Type B pancreatic cell (in vitro differentiated cells): ENCODE data around the gene CHRM2. TPM values are rescaled to one million over a fixed set of nuclear protein-coding genes. Genes with fewer than 3 reads are reported as not detected.

Source experiments
- DNase-seq: peaks from one replicate; pipeline ENCODE4 v3.0.0; 2021; ENCODE audit warnings: mixed read lengths; ENCODE audit not compliant: unreplicated experiment; ENCODE audit errors: extremely low spot score
- H3K27ac Mint-ChIP-seq: 2 replicates; pipeline ENCODE4 v1.8.0; 2021; ENCODE audit warnings: mild to moderate bottlenecking, mixed read lengths
- H3K27me3 Mint-ChIP-seq: 2 replicates; pipeline ENCODE4 v1.8.0; 2021; ENCODE audit warnings: mixed read lengths
- H3K36me3 Mint-ChIP-seq: 2 replicates; pipeline ENCODE4 v1.8.0; 2021; ENCODE audit warnings: mixed read lengths
- H3K4me1 Mint-ChIP-seq: one replicate; pipeline ENCODE4 v1.8.0; 2021; ENCODE audit warnings: mixed read lengths; ENCODE audit not compliant: unreplicated experiment
- H3K4me3 Mint-ChIP-seq: 2 replicates; pipeline ENCODE4 v1.8.0; 2021; ENCODE audit warnings: mild to moderate bottlenecking, mixed read lengths
- H3K9me3 Mint-ChIP-seq: 2 replicates; pipeline ENCODE4 v1.8.0; 2021; ENCODE audit warnings: mixed read lengths
- total RNA-seq: library from RNA; stranded (reverse); gene quantifications from 2 replicates; pipeline ENCODE4 v1.2.1, GENCODE V29; 2021; ENCODE audit warnings: low replicate concordance
- TF ChIP-seq, protein P1 (sequence below): fragments of 200-600 bp; sonication (generic); conservative IDR thresholded peaks from 2 replicates; pipeline ENCODE4 v1.5.0; 2021; ENCODE audit warnings: antibody characterized with exemption, mild to moderate bottlenecking

CHRM2 gene
- total RNA-seq, 1 donor from 2014 or later = 12.2 TPM

- H3K4me3 Mint-ChIP-seq = no peak overlapping the region
- DNase-seq = no peak
- no peaks in the 10 kb centered on the region for H3K9me3 Mint-ChIP-seq
- H3K27me3 Mint-ChIP-seq = peaks cover 30% of the 10 kb centered on the region
- H3K27ac Mint-ChIP-seq = no peak overlapping the region
- TF ChIP-seq, protein P1, sequence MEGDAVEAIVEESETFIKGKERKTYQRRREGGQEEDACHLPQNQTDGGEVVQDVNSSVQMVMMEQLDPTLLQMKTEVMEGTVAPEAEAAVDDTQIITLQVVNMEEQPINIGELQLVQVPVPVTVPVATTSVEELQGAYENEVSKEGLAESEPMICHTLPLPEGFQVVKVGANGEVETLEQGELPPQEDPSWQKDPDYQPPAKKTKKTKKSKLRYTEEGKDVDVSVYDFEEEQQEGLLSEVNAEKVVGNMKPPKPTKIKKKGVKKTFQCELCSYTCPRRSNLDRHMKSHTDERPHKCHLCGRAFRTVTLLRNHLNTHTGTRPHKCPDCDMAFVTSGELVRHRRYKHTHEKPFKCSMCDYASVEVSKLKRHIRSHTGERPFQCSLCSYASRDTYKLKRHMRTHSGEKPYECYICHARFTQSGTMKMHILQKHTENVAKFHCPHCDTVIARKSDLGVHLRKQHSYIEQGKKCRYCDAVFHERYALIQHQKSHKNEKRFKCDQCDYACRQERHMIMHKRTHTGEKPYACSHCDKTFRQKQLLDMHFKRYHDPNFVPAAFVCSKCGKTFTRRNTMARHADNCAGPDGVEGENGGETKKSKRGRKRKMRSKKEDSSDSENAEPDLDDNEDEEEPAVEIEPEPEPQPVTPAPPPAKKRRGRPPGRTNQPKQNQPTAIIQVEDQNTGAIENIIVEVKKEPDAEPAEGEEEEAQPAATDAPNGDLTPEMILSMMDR = no peak
- no peaks in the 10 kb centered on the region for H3K4me1 Mint-ChIP-seq
- H3K36me3 Mint-ChIP-seq = no peaks in the 10 kb centered on the region
Measured at GRCh38 chr7:136859803-136860202, 8.6 kb upstream of the CHRM2 start.

- TF ChIP-seq, protein P1 = no peak
- Mint-ChIP-seq H3K27me3 (peaks cover 70% of the 10 kb centered on the region), H3K4me3 (no peak overlapping the region), H3K27ac (no peak overlapping the region), H3K4me1 (peaks cover 10% of the 10 kb centered on the region), H3K9me3 (no peaks in the 10 kb centered on the region), H3K36me3 (no peaks in the 10 kb centered on the region)
- no peak for DNase-seq
Measured at GRCh38 chr7:136865236-136865635, 3.2 kb upstream of the CHRM2 start.

DNA sequence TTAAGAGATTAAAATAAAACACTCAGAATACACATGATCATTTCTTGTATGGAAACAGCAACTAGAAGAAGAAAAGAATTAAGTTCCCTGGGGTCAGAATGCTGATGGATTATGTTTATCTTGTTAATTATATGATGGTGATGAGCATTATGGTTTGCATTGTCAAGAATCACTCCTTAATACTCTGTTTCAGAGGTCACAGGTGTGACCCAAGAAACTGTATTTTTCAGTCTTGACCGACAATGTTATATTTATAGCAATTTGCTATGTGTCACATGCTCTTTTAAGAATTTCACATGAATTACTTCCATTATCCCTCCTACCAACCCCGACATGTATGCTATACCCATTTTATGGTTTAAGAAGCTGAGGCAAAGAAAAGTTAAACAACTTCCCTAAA is 2.7 kb upstream of the CHRM2 start:
- peaks cover 14% of the 10 kb centered on the region for H3K4me1 Mint-ChIP-seq
- peaks cover 75% of the 10 kb centered on the region for H3K27me3 Mint-ChIP-seq
- no peak for DNase-seq
- H3K36me3 Mint-ChIP-seq = no peaks in the 10 kb centered on the region
- TF ChIP-seq, protein P1 = no peak
- no peak overlapping the region for H3K4me3 Mint-ChIP-seq
- H3K9me3 Mint-ChIP-seq = no peaks in the 10 kb centered on the region
- no peak overlapping the region for H3K27ac Mint-ChIP-seq

- Mint-ChIP-seq H3K27ac (no peak overlapping the region), H3K9me3 (no peaks in the 10 kb centered on the region), H3K27me3 (peaks cover 87% of the 10 kb centered on the region), H3K4me3 (peak overlapping the region; percentile 92), H3K4me1 (peaks cover 14% of the 10 kb centered on the region), H3K36me3 (no peaks in the 10 kb centered on the region)
- TF ChIP-seq, protein P1 = no peak
- peak; percentile 68 for DNase-seq
Measured at GRCh38 chr7:136869001-136869961, 829 bp downstream of the CHRM2 start.

DNA sequence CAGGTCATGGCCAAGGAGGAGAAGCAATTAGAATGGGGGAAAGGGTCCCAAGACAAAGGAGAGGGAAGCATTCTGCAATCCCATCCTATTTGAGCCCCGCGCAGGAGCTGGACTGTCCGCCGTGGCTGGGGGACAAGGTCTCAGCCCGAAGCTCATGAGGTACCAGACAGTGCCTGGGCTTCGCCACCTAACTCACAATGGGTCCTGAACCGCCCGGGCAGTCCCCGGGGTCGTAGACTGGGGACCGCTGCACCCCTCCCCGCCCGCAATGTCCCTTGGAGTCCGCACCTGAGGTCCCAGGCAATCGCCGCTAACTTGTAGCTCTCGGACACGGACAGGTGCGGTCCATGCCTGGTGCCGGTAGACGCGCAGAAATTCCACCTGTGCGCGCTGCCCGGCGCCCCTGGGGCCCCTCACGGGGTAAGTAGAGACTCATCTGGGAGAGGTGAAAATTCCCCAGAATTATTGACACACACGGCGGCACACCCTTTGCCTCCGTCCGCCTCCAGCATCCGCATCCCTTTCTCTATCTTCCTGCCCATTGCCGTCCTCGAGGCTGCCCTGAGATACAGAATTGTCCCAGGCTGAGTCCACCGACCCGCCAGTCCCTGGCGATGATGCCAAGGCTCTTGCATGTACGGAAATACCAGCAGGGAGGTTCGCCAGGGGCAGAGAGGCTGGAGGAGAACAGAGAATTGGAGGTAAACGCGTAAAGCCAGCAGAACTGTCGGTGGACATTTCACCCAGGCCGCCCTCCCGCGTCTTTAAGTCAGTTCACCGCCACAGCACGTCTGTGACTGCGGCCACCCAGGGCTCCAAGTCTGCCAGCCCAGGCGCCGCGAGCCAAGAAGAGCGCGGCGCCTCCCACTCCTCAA is 1.8 kb downstream of the CHRM2 start:
- Mint-ChIP-seq H3K4me1 (peaks cover 14% of the 10 kb centered on the region), H3K27ac (peak overlapping the region; percentile 19), H3K36me3 (peaks cover under 1% of the 10 kb centered on the region), H3K27me3 (peaks cover 85% of the 10 kb centered on the region), H3K4me3 (peak overlapping the region; percentile 92), H3K9me3 (no peaks in the 10 kb centered on the region)
- peak; percentile 57 for DNase-seq
- TF ChIP-seq, protein P1 = no peak
